HG03442 (cell line): ENCODE data around the gene PITRM1.
"Not testable (repeated sequence)": the region's sequence is repeated elsewhere in the genome, so short reads cannot be mapped to it uniquely, and the experiment has no call there.

Experiments
- ATAC-seq: cut with Tn5 transposase; IDR thresholded peaks from one replicate; pipeline ENCODE4 v1.9.1; 2021; ENCODE audit warnings: mild to moderate bottlenecking, moderate library complexity; ENCODE audit not compliant: unreplicated experiment

The PITRM1 gene

DNA sequence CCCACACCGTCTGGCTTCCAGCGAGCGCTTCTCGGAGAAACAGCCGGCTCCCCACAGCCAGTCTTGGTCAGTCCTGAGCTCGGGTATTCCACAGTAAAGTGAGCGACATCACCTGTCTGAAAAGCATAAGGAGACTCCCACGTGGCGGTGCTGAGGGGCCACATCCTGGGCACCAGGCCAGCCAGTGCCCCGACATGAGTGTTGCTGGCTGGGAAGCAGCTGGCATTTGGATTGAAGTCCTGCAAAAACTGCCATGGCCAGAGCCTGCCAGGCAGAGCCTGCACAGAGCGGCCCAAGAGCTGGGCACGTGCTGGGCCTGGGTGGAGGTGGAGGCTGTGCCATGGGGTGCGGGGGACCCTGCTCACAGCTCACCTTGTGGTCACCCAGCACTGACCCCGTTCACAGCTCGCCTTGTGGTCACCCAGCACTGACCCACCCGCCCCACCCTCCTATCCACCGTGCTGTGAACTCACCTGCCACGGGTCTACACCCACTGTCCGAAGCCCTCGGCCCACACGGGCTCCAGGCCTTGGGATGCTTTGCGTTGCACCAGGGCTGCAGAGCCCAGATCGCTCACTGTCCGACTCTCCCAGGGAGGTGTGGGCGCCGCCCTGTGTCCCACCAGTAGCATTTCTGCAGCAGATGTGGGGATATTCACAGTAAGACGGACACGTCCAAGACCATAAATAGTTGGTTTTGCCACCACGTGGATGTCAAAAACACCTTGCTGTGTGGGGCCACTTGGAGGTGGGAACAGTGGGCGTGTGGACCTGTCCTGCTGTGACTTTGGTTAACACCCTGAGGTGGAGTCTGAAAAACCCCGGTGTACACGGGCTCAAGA is 48.8 kb downstream of the PITRM1 start:
- no peak for ATAC-seq

DNA sequence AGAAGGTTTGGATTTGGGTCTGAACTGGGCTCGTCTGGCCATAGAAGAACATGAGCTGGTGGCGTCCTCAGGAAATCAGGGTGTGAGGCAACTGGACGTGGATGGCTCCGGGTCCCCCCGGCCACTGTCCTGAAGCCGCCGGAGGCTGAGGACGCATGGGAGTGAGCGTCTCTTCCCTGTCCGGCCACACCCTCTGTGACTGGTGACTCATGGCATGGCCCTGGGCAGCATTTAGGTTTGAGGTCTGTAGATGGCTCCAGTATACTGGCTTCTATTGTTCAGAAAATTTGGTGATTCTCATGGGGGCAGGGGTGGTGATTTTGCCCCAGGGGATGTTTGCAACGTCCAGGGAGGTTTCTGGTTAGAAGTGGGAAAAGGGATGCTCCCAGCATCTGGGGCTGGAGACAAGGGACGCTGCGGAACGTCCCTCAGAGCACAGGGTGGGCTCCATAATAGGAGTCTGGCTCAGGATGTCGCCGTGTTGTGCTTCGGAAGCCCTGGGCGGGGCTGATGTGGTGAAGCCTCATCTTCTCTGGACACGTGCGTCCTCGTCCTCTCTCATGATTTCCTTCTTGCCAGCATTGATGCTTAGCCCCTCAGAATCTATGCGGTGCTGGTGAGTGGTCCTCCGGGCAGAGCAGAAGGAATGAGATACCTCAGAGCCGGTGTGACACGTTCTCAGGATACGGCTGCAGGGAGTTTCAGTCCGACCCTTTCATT is 49.9 kb downstream of the PITRM1 start:
- no peak for ATAC-seq

DNA sequence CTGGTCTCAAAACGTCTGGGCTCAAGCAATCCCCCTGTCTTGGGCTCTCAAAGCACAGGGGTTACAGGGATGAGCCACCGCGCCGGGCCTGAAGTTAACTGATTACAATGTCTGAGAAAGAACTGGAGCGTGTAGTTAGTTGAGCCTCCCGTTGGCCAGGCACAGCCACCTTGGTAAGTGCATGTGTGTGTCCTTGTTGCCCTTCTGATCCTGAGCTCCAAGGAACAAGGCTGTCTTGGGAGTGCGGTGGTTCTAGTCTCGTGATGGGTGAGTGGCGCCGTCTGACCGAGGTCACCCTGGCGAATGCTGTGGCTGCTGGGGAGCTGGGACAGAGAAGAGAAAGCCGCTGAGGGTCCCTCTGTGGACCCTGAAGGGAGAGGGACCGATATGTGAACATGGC is 50.5 kb downstream of the PITRM1 start:
- no peak for ATAC-seq

DNA sequence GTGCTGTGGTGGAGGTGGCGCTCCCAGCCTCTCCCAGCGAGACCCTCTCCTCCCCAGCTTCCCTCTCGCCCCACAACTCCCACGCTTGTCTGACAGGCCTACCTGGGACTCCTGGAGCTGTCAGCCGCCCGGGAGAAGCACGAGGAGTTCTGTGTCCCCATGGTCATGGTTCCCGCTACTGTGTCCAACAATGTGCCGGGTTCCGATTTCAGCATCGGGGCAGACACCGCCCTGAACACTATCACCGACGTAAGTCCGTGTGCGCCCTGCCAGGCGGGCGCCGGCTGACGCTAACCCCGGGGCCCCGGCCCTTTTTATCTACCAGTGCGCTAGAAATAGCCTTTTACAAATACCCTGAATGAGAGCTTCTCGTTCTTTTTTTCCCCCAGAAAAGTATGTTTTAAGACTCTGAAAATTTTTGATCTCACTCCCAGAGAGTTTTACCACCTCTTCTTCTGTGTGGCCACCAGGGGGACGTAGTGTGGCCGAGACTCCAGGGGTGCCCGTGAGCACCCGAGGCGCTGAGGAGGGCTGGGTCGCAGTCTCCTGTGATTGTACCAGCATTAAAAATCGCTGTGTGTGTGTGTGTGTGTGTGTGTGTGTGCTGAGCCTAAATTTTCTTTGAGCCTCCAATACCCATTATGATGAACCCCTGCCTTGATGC is 52.7 kb downstream of the PITRM1 start:
- no peak for ATAC-seq

DNA sequence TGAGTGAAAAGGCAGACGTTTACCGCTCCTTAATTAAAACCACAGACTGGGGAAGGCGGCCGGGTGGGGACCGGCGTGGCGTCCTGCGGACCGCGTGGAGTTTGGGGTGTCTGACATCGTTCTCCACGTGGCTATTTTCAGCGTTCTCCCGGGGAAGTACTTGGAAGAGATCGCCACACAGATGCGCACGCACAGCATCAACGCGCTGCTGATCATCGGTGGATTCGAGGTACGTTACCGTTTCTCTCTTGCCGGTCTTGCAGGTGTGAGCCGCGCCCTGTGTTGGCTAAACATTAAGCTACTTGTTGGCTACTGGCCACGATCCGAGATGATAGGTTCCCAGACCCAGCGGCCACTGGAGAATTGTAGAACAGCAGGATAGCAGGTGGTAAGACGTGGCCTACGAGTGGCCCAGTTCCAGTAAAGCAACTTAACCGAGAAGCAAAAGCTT is 53.9 kb downstream of the PITRM1 start:
- ATAC-seq, result no peak

DNA sequence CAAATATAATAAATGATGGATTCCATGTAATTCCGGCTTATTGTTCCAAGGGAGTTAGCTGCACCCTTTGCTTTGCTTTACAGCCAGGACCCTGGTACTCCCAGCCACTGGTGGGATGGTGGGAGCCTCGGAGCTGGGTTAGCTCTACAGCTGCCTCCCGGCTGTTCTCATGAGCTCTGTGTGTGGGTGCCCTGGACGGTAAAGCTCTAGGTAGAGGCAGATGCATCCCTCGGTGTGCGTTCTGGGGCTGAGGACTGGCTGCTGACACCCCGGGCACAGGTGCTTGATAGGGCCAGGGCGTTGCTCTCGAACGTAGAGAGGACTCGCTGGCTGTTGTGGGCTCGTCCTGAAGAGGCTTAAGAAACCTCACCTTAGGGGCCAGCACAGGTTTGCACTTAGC is 55.1 kb downstream of the PITRM1 start:
- ATAC-seq, result no peak

DNA sequence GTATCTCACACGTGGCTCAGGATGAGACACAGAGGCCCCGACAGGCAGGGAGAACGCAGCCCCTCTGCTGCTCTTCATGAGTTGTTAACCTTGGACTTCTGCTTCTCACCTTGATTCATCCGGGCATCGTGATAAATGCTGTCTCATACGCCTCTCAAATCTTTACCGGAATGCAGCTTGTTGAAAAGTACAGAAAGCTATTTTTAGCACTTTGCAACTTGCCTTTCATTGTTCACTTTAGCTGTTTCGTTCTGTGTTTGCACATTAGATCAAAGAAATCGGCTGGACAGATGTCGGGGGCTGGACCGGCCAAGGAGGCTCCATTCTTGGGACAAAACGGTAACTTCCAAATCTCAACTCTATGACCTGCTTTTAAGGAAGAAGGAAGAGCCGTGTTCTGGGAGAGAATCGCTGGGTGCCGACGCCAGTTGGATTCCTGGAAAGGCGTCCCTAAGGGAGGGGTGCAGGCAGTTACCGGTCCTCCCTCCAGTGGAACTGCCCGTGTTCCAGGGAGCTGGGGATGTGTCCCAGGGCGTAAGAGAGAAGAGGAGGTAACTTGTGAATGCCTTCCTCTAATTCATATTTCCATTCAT is 56.0 kb downstream of the PITRM1 start:
- ATAC-seq, result no peak

DNA sequence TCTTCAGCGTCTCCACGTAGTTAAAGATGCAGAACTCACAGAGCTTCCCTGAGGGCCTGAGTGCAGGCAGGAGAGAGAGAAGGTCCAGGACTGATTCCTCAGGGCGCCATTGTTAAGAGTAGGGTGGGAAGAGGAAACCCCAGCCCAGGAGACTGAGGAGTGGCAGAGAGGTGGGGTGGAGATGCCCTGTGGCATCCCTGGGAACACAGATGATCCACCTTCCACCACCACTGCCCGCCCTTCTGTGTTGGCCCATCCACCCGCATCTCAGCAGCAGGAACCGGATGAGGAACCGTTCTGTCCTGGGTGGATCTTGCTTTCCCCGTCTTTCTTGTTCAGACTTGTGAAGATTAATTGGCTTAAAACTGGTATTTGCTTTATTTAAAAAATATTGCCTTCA is 56.9 kb downstream of the PITRM1 start:
- ATAC-seq, result no peak

DNA sequence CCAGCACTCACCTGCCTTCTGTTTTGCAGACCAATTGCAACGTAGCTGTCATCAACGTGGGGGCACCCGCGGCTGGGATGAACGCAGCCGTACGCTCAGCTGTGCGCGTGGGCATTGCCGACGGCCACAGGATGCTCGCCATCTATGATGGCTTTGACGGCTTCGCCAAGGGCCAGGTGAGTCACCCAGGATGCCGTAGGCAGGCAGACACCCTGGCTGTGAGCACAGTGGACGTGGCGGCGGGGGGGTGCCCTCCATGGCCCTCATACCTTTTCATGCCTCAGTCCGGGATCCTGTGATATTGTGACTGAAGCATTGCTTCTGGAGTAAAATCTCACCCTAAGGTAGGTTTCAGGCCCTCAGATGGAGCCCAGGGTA is 59.2 kb downstream of the PITRM1 start:
- ATAC-seq, result no peak

DNA sequence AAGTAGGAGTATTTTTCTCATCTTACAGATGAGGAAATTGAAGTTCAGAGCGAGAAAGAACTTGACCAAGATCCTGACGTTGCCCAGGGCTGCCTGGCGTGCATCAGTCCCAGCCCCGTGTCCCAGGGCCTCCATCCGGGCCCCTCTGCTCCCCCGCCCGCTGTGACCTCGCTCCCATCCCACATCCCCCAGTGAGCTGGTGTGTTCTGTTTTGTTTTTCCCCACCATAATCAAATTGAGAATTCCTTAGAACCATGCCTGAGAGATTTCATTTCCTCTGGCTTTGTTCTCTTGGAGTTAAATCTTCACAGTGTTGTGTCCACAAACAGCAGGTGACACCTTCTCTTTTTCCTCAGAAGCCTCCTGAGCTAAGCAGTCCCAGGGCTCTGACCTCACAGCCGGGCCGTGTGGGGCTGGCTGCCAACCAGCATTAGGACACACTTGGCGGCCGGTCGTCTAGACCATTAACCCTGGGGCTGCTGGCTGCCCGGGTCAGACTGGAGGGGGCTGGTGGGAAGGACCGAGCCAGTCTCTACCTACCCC is 60.9 kb downstream of the PITRM1 start:
- ATAC-seq, result no peak

DNA sequence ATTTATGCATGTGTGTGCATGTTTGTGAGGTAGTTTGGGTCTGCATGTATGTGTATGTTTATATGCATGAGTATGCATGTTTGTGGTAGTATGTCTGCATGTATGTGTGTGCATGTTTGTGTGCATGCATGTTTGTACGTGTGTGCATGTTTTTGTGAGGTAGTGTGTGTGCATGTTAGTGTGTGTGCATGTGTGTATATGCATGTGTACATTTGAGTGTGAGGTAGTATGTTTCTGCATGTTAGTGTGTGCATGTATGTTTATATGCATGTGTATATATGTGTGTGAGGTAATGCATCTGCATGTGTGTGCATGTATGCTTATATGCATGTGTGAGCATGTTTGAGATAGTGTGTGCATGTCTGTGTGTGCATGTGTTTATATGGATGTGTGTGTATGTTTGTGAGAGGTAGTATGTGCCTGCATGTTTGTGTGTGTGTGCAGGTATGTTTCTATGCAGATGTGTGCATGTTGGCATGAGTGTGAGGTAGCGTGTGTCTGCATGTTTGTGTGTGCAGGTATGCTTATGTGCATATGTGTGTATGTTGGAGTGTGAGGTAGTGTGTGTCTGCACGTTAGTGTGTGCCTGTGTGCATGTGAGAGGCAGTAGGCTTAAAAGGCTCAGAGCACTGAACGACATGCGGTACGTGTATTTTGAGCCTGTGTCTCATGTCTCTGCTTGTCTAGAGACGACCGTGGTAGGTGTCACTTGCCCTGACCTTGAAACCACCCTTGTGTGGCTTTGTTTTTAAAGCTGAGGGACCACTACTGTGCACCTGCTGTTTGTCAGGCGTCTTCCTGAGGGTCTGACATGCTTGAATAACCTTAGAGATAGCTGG is 61.6 kb downstream of the PITRM1 start:
- no peak for ATAC-seq

DNA sequence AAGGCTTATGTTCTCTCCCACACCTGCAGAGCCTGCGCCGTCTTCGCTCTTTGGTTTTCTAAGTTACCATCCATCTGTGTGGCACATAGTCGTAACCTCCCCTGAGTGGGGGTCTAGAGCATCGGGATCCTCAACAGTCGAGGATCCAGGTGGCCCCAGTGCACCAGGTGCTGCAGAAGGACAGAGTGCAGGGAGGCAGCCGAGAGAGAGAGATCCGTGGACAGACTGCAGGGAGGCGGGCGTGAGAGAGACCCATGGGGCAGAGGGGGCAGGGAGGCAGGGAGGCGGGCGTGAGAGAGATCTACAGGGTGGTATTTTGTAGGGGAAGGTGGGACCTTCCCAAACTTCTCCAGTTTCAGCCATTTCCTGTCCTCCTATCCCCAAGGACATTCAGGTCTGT is 62.9 kb downstream of the PITRM1 start:
- ATAC-seq, result no peak

DNA sequence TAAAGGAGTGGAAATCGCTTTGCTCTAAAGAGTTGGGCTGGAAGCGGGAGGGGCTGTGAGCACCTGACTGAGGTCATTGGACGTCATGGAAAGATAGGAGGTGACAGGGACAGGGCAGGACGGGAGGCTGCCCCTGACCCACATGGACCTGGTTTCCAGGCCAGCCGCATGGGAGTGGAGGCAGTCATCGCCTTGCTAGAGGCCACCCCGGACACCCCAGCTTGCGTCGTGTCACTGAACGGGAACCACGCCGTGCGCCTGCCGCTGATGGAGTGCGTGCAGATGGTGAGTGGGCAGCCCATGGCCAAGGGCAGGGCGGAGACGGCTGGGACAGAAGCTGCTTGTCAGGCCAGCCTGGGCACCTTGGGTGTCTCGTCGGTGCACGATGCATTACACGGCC is 63.4 kb downstream of the PITRM1 start:
- ATAC-seq, result no peak

DNA sequence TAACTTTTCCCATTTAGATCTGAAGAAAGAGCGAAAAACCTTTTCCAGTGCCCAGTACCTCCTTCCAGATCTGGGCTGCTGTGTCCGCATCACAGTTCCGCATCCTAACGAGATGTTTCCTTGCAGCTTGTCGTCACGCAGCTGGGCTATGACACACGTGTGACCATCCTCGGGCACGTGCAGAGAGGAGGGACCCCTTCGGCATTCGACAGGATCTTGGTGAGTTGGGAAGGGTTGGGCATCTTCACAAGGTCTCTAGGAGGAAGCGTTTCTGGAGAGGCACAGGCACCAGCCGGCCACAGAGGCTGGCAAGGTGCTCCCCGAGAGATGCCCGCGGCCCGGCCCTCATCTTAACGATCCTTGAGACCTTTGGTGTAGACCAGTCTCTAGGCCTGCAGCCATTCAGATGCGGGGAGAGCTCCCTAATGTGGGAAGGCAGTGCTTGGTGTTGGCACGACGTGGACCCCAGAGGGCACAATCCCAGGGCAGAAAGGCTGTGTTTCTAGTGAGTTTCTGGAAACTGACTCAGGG is 63.9 kb downstream of the PITRM1 start:
- no peak for ATAC-seq

DNA sequence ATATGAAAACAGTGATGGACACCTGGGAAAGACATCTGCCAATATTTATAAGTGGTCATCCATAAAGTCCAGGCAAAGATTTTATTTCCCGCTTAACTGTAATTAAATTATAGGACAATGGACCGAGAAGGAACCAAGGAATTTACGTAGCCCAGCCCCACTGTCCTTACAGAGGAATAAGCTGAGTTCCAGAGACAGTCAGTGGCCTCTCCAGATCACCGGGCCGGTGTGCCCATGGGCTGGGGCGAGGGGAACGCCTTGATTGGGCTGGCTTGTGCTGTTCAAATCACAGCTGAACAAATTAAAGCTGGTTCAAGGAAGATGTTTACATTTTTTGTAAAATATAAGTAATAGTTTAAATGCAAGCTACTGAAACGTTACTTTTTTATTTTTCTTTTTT is 64.5 kb downstream of the PITRM1 start:
- no peak for ATAC-seq

DNA sequence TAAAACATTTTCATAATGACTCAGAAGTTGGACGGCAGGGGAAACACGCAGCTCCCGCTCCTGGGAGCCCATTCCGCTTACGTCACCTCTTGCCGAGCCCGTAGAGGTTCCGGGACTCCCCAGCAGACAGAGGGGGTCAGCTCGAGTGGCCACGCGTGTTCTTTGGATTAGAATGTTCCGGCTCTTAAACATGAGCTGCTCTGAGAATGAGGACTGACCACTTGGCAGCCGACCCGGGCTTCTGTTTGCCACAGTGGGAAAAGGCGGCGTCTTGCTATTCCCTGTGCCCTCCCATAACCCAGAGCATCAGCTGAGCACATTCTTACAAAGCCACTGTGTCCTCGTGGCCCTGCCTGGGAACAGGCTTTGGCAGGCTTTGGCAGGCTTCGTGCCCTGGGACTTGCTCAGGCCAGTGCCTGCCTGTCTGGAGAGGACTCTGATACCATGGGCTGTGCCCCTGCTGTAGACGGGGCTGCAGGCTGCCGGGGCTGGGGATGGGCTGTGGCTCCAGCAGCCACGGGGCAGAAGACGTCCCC is 65.1 kb downstream of the PITRM1 start:
- ATAC-seq, result no peak

DNA sequence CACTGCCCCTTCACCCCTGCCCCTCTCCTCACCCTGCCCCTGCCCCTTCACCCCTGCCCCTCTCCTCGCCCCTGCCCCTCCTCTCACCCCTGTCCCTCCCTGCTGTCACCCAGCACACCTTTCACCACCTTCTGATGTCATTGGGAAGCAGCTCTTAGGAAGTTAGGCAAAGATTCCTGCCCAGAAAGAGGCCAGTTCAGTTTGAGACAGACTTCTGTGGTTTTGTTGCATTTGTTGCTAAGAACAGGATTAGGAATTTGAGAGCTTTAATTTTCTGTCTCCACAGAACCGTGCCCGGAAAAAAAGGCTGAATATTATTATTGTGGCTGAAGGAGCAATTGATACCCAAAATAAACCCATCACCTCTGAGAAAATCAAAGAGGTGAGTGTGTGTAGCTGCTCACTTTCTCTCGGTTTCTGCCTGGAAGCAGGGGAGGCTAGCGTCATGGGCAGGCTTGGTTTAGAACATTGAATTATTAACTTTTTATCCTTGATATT is 65.6 kb downstream of the PITRM1 start:
- ATAC-seq, result no peak

DNA sequence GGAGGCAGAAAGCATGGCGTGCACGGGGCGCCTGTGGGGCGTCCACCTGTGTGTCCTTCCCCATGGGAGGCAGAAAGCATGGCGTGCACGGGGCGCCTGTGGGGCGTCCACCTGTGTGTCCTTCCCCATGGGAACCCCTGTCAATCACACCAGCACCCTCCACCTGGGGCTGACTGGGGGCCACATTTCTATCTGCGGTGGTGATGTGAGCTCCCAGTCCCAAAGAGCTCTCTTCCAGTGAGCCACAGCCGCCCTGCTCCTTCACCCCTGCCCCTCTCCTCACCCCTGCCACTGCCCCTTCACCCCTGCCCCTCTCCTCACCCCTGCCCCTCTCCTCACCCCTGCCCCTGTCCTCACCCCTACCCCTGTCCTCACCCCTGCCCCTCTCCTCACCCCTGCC is 66.3 kb downstream of the PITRM1 start:
- ATAC-seq, result not testable (repeated sequence)

DNA sequence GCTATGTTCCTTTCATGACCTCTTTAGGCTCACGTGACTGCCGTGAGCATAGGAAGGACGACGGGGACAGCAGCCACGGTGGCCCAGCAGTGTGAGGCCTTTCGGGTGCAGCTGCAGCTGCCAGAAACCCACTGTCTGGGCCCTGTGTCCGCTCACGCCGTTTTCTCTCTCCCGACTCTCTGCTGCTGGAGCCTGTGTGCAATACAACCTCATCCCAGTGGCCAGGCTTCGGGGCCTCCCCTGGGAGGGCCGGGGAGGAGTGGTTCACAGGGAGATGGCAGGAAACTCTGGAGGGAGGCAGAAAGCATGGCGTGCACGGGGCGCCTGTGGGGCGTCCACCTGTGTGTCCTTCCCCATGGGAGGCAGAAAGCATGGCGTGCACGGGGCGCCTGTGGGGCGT is 66.7 kb downstream of the PITRM1 start:
- no peak for ATAC-seq

DNA sequence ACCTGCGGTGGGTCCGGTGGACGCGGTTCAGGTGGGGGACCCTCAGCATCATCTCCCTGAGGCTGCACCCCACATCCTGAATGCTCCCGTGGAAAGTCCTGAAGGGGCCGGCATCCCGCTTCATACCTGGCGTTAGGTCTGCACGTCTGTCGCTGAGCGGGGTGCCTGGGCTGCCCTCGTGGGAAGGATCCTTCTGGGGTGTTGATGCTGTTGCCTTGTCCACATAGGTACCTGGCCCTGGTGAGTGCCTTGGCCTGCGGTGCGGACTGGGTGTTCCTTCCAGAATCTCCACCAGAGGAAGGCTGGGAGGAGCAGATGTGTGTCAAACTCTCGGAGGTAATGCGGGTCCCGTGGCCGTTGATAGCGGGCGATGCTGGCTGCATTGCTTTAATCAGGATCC is 67.4 kb downstream of the PITRM1 start:
- ATAC-seq, result no peak
